GM21528 (cell line): Measurements from ENCODE around the gene CELF5.
"Not testable (repeated sequence)": the region's sequence is repeated elsewhere in the genome, so short reads cannot be mapped to it uniquely, and the experiment has no call there.

ENCODE experiments used
- ATAC-seq: cut with Tn5 transposase; IDR thresholded peaks from one replicate; pipeline ENCODE4 v1.9.1; 2021; ENCODE audit warnings: mild to moderate bottlenecking, moderate library complexity; ENCODE audit not compliant: unreplicated experiment, low FRiP score

CELF5 gene

GRCh38 chr19:3189702-3190469, 34.6 kb upstream of the CELF5 start:
- no peak for ATAC-seq

DNA sequence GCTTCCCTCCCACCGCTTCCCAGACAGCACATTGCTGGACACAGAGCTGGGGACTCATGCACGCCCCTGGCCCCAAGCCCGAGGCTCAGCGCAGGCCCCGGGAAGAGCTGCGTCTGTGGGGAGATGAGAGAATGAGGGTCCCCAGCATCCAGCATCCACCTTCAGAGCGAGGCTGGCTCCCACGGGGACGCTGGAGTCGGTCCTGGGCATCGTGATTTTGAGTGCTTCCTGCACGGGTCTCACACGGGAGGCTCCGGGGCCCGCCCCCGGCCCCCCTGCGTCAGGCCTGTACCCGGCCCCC, 34.0 kb upstream of the CELF5 start:
- no peak for ATAC-seq

GRCh38 chr19:3190921-3191805, 33.3 kb upstream of the CELF5 start:
- no peak for ATAC-seq

DNA sequence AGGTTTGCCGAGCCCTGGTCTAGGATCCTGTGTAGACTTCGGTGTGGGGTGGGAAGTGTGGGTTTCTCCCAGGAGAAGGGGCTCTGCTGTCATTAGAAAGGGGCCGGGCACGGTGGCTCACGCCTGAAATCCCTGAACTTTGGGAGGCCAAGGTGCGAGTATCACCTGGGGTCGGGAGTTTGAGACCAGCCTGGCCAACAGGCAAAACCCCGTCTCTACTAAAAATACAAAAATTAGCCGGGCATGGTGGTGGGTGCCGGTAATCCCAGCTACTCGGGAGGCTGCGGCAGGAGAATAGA, 32.7 kb upstream of the CELF5 start:
- not testable (repeated sequence) for ATAC-seq

- ATAC-seq = no peak
These were observed 32.2 kb upstream of the CELF5 start for GRCh38 chr19:3192228-3192635.

- ATAC-seq = no peak
These were observed 31.8 kb upstream of the CELF5 start for GRCh38 chr19:3192684-3193083.

GRCh38 chr19:3193256-3194105, 31.0 kb upstream of the CELF5 start:
- ATAC-seq = no peak

DNA sequence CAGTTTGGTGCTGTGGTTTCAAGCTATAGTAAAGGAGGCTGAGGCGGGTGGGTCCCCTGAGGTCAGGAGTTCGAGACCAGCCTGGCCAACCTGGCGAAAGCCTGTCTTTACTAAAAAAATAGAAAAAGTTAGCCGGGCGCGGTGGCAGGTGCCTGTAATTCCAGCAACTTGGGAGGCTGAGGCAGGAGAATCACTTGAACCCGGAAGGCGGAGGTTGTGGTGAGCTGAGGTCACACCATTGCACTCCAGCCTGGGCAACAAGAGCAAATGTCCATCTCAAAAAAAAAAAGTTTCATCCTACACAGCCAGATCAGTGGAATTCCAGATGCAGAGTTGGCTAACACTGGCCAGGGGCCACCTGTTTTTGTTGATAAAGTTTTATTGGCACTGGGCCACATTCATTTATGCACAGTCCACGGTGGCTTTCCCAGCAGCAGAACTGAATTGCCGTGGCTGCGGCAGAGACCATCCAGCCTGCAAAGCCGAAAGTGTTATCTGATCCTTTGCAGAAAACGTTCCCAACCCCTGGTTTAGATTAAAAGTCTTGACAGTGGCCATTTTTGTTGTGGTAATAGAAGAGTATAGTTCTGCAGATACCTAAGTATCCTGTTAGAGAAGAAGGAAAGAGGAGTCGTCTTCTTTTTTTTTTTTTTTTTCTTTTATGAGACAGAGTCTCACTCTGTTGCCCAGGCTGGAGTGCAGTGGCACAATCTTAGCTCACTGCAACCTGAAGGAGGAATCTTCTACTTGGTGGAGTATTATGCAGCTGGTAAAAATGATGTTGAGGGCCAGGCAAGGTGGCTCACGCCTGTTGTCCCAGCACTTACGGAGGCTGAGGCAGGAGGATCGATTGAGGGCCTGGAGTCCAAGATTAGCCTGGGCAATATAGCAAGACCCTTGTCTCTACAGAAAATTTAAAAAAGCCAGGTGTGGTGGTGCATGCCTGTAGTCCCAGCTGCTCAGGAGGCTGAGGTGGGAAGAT, 30.1 kb upstream of the CELF5 start:
- no peak for ATAC-seq

DNA sequence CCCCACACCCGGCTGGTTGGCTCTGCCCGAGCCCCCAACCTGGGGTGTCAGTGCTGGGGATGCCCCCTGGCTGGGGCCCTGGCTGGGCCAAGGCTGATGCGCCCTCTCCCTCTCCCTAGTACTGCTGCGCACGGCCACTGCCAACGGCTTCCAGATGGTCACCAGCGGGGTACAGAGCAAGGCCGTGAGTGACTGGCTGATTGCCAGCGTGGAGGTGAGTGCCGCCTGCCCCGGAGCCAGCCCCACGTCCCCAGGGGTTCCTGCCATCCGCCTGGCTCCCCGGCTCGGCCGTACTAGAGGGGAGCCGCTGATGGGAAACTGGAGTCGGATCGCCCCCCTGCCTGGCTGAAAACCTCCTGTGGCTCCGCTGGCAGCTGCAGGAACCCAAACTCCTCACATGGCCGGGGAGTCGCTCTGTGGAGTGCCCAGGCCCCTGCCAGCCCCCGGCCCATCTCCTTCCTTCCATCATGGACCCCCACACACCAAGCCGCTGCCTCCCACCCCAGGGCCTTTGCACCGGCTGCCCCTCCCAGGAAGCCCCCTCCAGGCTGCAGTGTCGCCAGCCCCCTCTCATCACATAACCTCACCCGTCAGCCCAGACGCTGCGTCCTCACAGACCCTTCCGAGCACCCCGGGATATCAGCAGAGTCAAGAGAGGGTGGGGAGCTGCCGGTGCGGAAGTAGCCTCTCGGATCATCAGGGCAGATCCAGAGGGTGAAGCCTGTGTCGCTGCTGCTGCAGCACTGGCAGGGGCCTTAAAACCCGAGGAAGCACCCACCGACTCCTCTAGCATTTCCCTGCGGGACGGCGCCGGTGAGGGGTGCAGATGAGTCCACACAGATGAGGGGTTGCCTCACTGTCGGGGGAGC, 28.2 kb upstream of the CELF5 start:
- ATAC-seq = no peak

DNA sequence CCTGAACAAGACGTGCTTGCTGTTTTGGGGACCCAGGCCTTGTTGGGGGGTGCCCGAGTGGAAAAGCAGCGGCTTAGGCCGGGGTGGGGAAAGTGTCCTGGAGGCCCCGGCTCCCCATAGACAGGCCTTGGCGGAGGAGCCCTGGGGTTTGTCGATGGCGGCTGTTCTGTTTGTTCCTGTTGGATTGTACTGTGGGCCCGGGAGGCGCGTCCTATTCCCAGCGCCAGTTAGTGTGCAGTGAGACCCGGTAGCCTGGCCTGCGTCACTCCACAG, 27.6 kb upstream of the CELF5 start:
- no peak for ATAC-seq

DNA sequence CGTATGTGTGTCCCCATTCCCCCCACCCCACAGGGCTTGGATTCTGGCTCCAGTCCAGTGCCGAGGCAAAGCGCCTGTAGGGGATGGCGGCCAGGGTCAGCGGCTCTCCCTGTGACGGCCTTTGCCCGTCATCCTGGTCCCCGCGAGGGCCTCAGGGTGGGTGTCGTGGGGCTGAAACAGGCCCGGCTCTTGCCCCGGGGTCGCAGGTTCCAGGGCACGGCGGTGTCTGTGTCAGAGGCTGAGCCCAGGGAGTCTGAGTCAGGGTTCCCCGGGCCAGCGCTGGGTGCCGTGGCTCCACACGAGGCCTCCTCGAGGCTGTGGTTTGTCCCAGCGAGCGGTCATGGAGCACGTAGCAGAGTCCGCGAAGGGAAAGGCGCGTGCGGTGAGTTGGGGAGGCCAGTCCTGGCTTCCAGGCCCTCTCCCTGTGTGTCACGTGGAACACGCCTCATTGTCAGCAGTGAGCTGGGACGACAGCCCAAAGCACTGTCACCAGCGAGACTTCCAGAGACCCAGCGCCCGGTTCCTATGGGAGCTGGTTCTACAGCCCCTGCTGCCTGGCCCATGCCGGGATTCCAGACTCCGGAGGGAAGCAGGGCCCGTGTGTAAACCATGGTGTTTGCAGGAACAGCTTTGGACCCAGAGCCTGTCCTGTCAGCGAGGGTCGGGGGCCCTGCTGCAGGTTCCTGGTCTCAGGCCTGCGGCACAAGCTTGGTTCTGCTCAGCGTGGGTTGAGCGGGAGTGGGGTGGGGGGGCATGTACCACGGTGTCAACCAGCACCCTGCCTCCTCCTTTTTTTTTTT, 25.4 kb upstream of the CELF5 start:
- ATAC-seq = no peak

GRCh38 chr19:3201072-3201700, 23.3 kb upstream of the CELF5 start:
- no peak for ATAC-seq

DNA sequence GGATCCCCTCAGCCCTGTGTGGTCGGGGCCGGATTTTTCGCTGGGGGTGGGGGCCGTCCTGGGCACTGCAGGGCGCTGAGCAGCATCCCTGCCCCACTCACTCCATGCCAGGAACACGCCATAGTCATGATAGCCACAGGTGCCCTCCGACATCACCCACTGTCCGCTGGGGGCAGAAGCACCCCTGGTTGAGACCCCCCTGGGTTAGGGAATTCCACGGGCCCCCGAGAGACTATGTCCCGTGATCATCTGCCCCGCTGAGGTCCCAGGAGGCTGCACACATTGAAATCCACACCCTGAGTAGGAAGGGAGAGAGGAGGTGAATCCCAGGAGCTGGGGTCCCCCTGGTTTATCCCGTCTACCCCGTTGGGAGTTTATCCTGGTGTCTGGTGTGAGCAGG, 22.6 kb upstream of the CELF5 start:
- no peak for ATAC-seq

- no peak for ATAC-seq
These were observed 22.1 kb upstream of the CELF5 start for GRCh38 chr19:3202346-3202745.

DNA sequence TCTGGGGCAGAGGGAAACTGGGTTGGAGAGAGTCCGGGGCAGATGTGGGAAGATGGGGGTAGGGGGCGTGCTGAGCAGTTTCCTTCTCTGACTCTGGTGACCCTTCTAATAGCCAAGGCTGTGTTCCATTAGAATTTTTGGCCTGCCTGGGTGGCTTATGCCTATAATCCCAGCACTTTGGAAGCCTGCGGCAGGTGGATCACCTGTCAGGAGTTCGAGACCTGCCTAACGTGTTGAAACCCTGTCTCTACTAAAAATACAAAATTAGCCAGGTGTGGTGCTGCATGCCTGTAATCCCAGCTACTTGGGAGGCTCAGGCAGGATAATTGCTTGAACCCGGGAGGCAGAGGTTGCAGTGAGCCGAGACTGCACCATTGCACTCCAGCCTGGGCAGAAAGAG, 21.6 kb upstream of the CELF5 start:
- ATAC-seq = not testable (repeated sequence)

GRCh38 chr19:3203805-3204645, 20.4 kb upstream of the CELF5 start:
- no peak for ATAC-seq

- ATAC-seq = no peak
These were observed 19.7 kb upstream of the CELF5 start for GRCh38 chr19:3204646-3205275.
